Stimulated activated CD4-positive, alpha-beta T cell treated with anti-CD3 and anti-CD28 coated beads, TNF-alpha, amount 100 ng/mL, for 4 hours (primary cell): ENCODE results near the gene B4GALT5.
"Not testable (repeated sequence)": the region's sequence is repeated elsewhere in the genome, so short reads cannot be mapped to it uniquely, and the experiment has no call there.

Experiments used
- DNase-seq, 3 experiments: peaks; one replicate each; pipeline ENCODE4 v3.0.0-alpha.2; 2020; ENCODE audit warnings: low read depth in 3 of 3

Gene B4GALT5

GRCh38 chr20:49679634-49680033 lies 34.0 kb downstream of the B4GALT5 start:
- DNase-seq, result no peak

DNA sequence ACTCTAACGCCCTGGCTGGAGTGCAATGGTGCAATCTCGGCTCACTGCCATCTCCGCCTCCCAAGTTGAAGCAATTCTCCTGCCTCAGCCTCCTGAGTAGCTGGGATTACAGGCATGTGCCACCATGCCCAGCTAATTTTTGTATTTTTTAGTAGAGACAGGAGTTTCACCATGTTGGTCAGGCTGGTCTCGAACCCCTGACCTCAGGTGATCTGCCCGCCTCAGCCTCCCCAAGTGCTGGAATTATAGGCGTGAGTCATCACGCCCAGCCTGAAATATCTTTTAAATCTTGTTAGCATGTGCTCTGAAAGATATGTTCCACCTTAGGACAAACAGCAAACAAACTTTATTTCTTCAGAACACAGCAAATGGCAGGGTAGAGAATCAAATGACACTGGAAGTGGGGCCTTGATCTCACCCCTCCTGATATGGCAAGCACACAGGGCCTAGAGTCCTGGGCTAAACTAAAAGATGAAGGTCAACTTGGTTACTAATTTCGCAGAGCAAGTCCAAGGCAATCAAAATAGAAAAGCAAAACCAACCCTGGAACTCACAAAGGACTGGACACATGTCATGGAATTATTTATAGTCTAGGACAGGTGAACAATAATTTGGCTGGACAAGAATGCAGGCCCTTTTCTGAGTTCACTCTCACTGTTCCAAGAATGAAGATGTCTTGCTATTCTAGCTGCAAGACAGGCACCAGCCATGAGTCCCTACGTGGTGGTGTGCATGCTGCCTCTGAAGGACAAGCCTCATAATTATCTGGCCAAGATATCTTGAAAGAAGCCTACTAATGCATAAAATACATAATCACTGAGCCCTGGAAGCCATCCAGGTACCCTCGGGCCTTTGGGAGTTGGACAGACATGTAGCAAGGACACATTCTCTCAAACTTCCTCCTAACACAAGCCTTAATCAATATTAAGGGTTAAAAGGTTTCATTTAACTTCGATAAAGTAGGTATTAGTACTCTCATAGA lies 35.6 kb downstream of the B4GALT5 start:
- no peak for DNase-seq

- no peak for DNase-seq
Measured at GRCh38 chr20:49676581-49677291, 36.9 kb downstream of the B4GALT5 start.

- DNase-seq, result no peak
Measured at GRCh38 chr20:49675368-49676151, 38.1 kb downstream of the B4GALT5 start.

DNA sequence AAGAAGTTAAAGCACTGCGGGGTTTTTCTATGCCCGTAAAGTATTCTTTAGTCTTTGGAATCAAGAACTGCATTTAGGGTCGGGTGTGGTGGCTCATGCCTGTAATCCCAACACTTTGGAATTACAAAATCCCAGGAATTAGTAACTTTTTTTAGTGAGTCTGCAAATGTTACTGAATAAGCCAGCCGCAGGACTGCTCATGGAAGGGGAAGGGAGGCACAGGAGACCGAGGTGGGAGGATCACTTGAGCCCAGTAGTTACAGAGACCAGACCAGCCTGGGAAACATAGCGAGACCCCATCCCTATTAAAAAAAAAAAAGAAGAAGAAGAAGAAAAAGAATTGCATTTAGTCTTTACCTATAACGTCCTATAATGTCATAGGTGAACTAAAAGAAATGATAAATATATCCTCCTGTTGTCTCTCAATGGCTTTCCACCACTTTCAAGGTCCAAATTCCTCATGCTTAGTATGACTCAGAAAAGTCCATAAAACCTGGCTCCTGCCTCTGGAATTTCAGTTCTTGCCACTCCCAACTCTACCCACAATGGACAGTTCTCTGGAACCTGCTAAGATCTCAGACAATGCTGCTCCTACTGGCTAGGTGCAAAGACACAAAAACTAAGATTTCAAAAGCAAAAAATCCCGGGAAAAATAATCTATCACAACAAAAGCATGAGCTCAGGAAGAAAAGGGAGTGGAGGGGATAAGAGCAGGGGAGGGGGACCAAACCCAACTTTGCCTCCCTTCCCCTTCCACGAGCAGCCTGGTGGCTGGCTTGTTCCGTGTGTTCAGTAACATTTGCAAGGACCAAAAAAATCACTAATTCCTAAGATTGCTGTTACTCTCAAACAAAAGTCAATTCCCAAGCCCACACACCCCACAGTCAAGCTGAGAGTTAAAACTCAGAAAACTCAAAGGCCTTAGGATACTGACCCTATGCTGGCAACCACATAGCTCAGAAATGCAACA lies 39.0 kb downstream of the B4GALT5 start:
- DNase-seq, result no peak

DNA sequence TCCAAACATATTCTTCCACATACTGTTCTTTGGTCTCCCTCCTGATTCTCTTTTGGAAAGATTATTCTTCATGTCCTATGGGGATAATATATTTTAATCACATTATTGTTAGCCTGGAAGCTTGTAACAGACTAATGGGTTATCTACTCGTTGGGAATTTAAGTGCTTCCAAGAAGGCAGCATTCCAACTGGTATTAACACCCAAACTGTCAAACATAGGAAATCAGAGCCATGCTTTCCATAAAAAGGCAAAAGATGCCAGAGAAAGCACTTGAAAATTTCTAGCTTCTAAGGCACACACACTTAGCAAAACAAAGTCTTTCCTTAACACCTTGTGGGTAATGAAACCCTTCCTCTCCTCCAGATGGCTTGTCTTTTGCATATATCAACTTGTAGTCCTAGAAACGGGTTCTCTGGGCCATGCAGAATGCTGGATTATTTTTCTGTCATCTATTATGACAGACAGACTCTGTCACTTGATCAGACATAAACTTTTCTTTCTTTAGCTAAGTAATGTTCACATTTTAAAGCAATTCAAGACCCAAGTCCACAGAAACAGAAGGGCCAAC lies 41.5 kb downstream of the B4GALT5 start:
- DNase-seq, result no peak

- no peak for DNase-seq
Measured at GRCh38 chr20:49671433-49671832, 42.2 kb downstream of the B4GALT5 start.

GRCh38 chr20:49669601-49670189 lies 44.0 kb downstream of the B4GALT5 start:
- DNase-seq, result no peak

- not testable (repeated sequence) for DNase-seq
Measured at GRCh38 chr20:49668878-49669195, 44.8 kb downstream of the B4GALT5 start.

- peak; percentile 7 to 42 (median 21) for DNase-seq
Measured at GRCh38 chr20:49668181-49668877, 45.3 kb downstream of the B4GALT5 start.

- no peak for DNase-seq
Measured at GRCh38 chr20:49666911-49667310, 46.8 kb downstream of the B4GALT5 start.

DNA sequence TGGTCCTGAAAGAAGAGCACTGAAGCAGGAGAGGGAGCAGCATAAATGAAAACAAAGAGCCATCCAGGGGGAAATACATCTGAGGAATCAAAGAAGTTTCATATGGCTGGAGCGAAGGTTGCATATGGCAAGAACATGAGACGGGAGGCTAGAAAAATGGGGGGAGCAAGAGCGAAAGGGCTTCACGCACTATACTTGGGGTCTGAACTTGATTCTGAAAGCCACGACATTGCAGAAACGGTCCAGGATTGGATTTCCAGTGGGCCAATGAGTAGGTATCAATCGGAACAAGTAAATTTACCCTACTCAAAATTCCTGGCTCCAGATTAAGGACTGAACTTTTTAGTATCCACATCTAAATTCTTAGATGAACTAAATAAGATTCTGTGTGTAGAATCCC lies 47.9 kb downstream of the B4GALT5 start:
- DNase-seq, result no peak

DNA sequence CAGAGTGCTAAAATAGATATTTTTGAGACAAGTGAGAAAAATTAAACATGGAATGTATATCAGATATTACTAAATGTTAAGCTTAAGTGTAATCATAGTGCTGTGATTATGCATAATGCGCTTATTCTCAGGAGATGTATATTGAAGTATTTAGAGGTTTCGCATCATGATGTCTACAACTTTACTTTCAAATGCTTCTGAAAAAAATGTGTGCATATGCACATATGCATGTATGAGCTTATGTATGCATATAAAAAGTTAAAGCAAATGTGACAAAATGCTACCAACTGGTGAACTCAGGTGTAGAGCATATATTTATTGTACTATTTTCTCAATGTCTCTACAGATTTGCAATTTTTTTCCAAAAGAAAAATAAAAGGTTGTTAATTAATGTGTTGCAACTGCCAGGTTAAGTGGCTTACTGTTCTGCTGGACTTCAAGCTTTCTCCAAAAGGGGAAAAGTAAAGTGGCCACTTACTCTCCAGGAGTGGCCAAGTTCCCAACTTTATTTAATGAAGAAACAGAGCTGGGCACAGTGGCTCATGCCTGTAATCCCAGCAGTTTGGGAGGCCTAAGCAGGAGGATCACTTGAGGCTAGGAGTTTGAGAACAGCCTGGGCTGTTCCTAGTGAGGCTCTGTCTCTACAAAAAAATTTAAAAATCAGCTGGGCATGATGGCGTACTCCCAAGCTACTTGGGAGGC lies 48.9 kb downstream of the B4GALT5 start:
- DNase-seq, result no peak

GRCh38 chr20:49663112-49663511 lies 50.6 kb downstream of the B4GALT5 start:
- DNase-seq, result no peak

DNA sequence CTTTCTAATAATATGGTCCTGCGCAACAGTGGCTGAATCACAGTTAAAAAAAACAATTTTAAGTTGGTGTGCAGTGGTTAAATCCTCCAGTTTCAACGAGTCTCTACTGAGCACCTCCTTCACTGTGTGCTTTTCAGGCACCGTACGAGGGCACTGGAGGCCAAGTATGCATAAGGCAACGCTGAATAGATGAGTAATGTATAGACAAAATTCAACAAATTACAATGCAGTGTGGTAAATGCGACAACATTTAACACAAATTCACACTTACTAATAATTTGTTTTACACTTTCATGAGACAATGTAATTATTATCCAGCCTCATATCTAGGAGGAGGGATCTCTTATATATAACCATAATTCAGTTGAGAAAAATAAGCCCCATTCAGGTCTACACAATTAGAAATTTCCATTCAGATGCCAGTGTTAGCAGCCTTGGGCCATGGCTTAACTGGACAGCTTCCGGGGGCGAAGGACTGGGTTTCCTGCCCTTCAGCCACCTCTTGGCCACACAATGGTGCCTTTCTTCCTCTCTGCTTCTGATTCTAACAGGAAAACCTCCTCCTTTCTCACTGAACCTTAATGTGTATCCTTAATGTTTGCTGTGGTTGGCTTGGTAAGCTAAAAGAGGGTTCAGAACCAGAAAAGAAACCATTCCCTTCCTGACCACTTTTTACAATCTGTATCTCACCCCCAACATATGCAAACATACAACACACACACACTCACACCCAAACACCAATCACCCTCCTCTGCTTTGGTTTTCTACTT lies 51.9 kb downstream of the B4GALT5 start:
- DNase-seq, result no peak

- DNase-seq, result no peak
Measured at GRCh38 chr20:49660912-49661311, 52.8 kb downstream of the B4GALT5 start.

DNA sequence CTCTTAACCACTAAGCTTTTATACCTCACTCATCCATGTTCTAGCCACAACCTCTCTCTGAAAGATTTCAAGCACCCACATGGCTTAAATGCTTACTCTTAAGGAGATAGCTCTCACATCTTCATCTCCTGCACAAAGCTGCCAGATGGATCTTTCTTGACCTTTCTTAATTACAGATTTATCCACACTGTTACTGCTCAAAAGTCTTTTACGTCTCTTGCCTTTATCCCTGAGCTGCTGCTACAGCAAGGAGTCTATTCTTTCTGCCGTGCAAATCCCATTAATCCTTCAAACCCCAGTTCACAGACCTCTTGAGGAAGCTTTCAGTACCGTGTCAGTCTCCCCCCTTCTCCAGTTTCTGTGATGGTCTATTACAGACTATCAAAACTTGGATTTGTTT lies 54.6 kb downstream of the B4GALT5 start:
- no peak for DNase-seq

DNA sequence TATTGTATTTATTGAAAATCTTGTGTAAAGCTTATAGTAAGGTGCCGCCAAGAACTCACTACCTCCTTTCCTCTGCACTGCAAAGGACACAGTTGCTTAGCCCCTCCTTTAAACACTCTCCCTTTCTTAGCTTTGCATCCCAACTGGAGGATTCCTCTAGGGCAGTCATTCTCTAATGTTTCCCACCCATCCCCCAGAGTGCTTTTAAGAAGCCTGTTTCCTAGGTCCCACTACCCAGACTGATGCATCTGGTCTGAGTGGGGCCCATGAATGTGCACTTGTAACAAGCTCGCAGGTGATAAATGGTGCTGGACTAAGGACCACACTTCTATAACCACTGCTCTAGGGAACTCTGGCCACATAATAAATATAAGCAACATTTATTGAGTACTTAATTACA lies 55.2 kb downstream of the B4GALT5 start:
- no peak for DNase-seq
